HG03135 (cell line): ENCODE data around the gene PIK3IP1.
"Not testable (repeated sequence)": the region's sequence is repeated elsewhere in the genome, so short reads cannot be mapped to it uniquely, and the experiment has no call there.

Experiments used
- ATAC-seq: cut with Tn5 transposase; IDR thresholded peaks from one replicate; pipeline ENCODE4 v1.9.1; 2021; ENCODE audit warnings: mild to moderate bottlenecking, moderate library complexity; ENCODE audit not compliant: unreplicated experiment

Gene PIK3IP1

GRCh38 chr22:31253949-31254348 lies 38.3 kb downstream of the PIK3IP1 start:
- no peak for ATAC-seq

GRCh38 chr22:31250740-31251600 lies 41.3 kb downstream of the PIK3IP1 start:
- ATAC-seq, result no peak

GRCh38 chr22:31248965-31249958 lies 43.0 kb downstream of the PIK3IP1 start:
- no peak for ATAC-seq

GRCh38 chr22:31248138-31248745 lies 44.0 kb downstream of the PIK3IP1 start:
- ATAC-seq, result no peak

- no peak for ATAC-seq
Observed at GRCh38 chr22:31247726-31248125, 44.6 kb downstream of the PIK3IP1 start.

- ATAC-seq, result no peak
Observed at GRCh38 chr22:31246687-31247086, 45.6 kb downstream of the PIK3IP1 start.

GRCh38 chr22:31245998-31246397 lies 46.3 kb downstream of the PIK3IP1 start:
- not testable (repeated sequence) for ATAC-seq

GRCh38 chr22:31244943-31245451 lies 47.3 kb downstream of the PIK3IP1 start:
- no peak for ATAC-seq

- no peak for ATAC-seq
Observed at GRCh38 chr22:31244046-31244942, 48.0 kb downstream of the PIK3IP1 start.

GRCh38 chr22:31243339-31244045 lies 48.8 kb downstream of the PIK3IP1 start:
- ATAC-seq, result no peak

- ATAC-seq, result no peak
Observed at GRCh38 chr22:31241936-31242335, 50.4 kb downstream of the PIK3IP1 start.

- ATAC-seq, result no peak
Observed at GRCh38 chr22:31241200-31241599, 51.1 kb downstream of the PIK3IP1 start.

GRCh38 chr22:31239771-31240370 lies 52.4 kb downstream of the PIK3IP1 start:
- ATAC-seq, result no peak

- no peak for ATAC-seq
Observed at GRCh38 chr22:31238057-31238456, 54.2 kb downstream of the PIK3IP1 start.

GRCh38 chr22:31236044-31236443 lies 56.2 kb downstream of the PIK3IP1 start:
- ATAC-seq, result not testable (repeated sequence)

- ATAC-seq, result no peak
Observed at GRCh38 chr22:31235081-31235480, 57.2 kb downstream of the PIK3IP1 start.

GRCh38 chr22:31233001-31233400 lies 59.3 kb downstream of the PIK3IP1 start:
- no peak for ATAC-seq
